ENCODE results near the gene CIDEC. TPM values are rescaled to one million over a fixed set of nuclear protein-coding genes. Genes with fewer than 3 reads are reported as not detected.
A peak's percentile ranks its signal among the peaks of the same experiment; 100 is the strongest.
"Not testable (repeated sequence)": the region's sequence is repeated elsewhere in the genome, so short reads cannot be mapped to it uniquely, and the experiment has no call there.

Gene CIDEC
- total RNA-seq, 1 donor = not detected

DNA sequence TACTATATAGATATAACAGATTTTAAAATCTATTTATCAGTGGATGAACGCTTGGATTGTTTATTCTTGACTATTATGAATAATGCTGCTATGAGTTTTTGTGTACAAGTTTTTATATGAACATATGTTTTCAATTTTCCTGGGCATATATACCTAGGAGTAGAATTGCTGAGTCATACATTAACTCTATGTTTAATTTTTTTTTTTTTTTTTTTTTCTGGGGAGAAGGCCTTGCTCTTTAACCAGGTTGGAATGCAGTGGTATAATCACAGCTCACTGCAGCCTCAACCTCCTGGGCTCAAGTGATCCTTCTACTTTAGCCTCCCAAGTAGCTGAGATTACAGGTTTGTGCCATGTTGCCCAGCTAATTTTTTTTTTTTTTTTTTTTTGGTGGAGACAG, 9.1 kb downstream of the CIDEC start:
- peak; percentile 77 for DNase-seq (ENCODE audit: low read depth)
- H3K4me3 ChIP-seq (ENCODE audit: low read depth, low read length) = no peak overlapping the region
- TF ChIP-seq, protein P1, sequence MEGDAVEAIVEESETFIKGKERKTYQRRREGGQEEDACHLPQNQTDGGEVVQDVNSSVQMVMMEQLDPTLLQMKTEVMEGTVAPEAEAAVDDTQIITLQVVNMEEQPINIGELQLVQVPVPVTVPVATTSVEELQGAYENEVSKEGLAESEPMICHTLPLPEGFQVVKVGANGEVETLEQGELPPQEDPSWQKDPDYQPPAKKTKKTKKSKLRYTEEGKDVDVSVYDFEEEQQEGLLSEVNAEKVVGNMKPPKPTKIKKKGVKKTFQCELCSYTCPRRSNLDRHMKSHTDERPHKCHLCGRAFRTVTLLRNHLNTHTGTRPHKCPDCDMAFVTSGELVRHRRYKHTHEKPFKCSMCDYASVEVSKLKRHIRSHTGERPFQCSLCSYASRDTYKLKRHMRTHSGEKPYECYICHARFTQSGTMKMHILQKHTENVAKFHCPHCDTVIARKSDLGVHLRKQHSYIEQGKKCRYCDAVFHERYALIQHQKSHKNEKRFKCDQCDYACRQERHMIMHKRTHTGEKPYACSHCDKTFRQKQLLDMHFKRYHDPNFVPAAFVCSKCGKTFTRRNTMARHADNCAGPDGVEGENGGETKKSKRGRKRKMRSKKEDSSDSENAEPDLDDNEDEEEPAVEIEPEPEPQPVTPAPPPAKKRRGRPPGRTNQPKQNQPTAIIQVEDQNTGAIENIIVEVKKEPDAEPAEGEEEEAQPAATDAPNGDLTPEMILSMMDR (IDR thresholded peaks at IDR 0.05; ENCODE audit: insufficient read depth, low read depth, low read length) = no peak

DNA sequence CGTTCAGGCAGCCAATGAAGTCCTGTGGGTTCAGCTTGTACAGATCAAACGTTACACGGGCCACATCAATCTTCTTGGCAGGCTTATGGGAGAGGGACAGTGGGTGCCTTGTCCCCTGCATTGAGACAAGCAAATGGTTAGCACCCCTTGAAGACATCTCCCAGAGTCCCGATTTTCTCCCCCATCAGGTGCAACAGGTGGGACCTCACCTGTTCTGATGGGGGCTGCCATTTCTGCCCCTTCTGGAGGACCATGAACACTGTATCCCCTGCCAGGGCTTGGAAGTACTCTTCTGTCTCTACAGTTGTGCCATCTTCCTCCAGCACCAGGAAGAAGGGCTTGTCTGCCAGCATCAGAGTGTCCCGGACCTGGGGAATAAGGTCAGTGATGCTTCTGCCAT, 10.1 kb downstream of the CIDEC start:
- TF ChIP-seq, protein P1 (IDR thresholded peaks at IDR 0.05; ENCODE audit: insufficient read depth, low read depth, low read length) = no peak
- DNase-seq (ENCODE audit: low read depth) = no peak

DNA sequence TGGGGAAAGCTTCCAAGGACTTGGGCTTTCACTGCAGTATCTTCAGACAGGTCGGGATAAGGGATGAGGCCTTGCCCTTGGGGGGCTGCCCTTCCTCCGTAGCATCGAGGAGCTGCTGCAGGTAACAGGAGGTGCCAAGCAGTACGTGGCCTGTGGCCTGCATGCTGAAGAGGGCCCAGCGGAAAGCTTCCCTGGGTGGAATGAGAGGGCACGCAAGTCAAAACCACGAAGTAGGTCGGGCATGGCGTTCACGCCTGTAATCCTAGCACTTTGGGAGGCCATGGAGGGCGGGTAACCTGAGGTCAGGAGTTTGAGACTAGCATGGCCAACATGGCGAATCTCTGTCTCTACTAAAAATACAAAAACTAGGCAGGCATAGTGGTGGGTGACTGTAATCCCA, 12.9 kb downstream of the CIDEC start:
- no peak for DNase-seq (ENCODE audit: low read depth)
- TF ChIP-seq, protein P1 (IDR thresholded peaks at IDR 0.05; ENCODE audit: insufficient read depth, low read depth, low read length) = no peak

More for the DNA sequence above, 10.1 kb downstream of the CIDEC start:
- H3K4me3 ChIP-seq (ENCODE audit: low read depth, low read length) = no peak overlapping the region

DNA sequence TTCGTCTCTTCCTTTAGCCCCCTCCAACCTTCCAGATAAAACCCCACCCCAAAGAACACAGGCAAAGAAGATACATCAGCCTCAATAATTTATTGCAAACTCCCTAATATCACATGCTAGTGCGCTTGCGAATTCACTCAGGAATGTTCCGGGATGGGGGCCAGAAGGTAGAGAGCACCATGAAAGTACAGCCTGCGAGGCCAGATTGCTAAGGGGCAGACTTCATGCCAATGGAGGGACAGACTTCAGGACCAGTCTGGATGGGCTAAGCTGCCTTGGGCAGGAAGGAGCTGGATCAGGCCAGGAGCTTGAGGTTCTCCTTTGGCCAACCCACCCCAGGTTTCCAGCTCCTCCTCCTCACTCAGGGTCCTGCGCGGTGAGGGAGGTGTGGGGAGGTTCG, 13.4 kb downstream of the CIDEC start:
- no peak overlapping the region for H3K4me3 ChIP-seq (ENCODE audit: low read depth, low read length)
- TF ChIP-seq, protein P1 (IDR thresholded peaks at IDR 0.05; ENCODE audit: insufficient read depth, low read depth, low read length) = no peak
- peak; percentile 66 for DNase-seq (ENCODE audit: low read depth)

More for the DNA sequence above, 12.9 kb downstream of the CIDEC start:
- no peak overlapping the region for H3K4me3 ChIP-seq (ENCODE audit: low read depth, low read length)

DNA sequence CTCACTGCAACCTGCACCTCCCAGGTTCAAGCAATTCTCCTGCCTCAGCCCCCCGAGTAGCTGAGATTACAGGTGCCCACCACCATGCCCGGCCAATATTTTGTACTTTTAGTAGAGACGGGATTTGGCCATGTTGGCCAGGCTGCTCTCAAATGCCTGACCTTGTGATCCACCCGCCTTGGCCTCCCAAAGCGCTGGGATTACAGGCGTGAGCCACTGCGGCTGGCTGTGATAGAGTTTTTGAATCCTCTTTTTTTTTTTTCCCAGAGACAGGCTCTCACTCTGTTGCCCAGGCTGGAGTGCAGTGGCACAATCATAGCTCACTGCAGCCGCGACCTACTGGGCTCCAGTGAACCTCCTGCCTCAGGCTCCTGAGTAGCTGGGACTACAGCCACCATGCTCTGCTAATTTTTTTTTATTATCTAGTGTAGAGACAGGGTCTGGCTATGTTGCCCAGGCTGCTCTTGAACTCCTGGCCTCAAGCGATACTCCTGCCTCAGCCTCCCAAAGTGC, 14.9 kb downstream of the CIDEC start:
- peak; percentile 24 for DNase-seq (ENCODE audit: low read depth)
- H3K4me3 ChIP-seq (ENCODE audit: low read depth, low read length) = not testable (repeated sequence)

DNA sequence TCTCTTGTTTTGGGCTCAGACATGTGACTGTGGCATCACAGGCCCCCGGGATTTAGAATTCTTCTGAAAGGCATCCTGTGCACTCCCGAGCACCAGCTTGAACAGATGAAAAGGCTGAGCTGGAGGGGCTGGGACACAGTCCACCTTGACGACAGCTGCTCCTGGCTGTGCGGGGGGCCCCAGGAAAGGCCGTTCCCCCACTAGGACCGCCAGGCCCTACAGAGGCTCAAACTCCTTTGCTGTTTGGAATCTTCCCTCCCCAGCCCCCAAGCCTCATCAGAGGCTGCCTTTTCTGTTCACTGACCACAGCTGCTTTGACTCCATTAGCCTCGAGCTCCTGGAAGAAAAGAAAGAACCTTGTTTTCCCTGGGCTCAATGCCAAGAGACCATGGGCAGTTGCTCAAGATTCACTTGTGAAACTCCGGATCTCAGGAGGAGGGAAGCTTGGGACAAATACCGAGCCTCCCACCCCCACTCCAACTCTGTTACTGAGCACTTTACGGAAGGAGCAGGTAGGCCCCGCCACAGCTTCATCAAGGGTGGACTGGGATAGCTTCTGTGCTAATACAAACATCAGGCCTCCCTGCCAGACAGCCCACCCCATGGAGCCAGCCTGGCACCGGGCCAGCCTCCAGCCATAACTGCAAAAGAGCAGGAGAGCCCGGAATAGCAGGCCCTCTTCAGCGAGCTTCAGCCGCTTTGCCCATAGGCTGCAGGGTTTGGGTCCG, 15.7 kb downstream of the CIDEC start:
- peak; percentile 96 for DNase-seq (ENCODE audit: low read depth)
- H3K4me3 ChIP-seq (ENCODE audit: low read depth, low read length) = no peak overlapping the region
- TF ChIP-seq, protein P1 (IDR thresholded peaks at IDR 0.05; ENCODE audit: insufficient read depth, low read depth, low read length) = no peak

DNA sequence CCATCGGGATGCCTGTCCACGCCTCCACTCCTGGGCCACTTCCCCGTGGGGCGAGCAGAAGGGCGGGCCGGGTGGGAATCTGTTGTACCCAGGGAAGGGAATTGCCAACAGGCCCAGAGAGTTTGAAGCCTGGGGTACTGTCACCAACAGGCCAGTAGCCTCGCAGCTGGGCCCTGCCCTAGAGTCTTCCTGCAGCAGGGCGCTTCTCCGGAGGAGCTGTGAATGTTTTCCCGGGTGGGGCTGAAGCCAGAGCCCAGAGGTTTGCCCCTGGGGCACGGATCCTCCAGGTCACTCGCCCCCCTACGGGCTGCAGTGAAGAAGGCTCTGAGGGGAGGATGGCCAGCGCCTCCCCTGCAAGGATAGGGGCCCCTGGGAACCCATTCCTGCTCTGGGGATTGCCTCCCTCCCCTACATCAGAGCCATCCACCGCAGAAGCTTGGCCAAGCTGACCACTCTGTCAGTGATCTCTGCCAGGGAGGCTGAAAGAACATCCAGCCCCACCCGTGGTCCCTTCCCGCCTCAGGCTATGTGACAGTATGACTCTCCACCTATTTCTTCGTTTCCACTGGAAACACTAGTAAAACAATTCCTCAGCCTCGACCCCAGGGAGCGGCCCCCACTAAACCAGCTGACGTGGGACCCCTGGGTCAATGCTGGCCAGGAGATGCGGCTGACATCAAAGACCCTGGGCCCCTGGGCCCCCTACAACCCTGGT, 16.8 kb downstream of the CIDEC start:
- TF ChIP-seq, protein P1 (IDR thresholded peaks at IDR 0.05; ENCODE audit: insufficient read depth, low read depth, low read length) = no peak
- DNase-seq (ENCODE audit: low read depth) = no peak
- H3K4me3 ChIP-seq (ENCODE audit: low read depth, low read length) = no peak overlapping the region

All from fibroblast of villous mesenchyme (primary cell).